SHP77 treated with DMSO at 0.1 percent for 48 hours (cell line): ENCODE results near the gene C19orf33.
"Not testable (repeated sequence)": the region's sequence is repeated elsewhere in the genome, so short reads cannot be mapped to it uniquely, and the experiment has no call there.

ENCODE experiments used
- DNase-seq: peaks from one replicate; lab custom pipeline; 2025; lab: John Stamatoyannopoulos, UW

The C19orf33 gene

DNA sequence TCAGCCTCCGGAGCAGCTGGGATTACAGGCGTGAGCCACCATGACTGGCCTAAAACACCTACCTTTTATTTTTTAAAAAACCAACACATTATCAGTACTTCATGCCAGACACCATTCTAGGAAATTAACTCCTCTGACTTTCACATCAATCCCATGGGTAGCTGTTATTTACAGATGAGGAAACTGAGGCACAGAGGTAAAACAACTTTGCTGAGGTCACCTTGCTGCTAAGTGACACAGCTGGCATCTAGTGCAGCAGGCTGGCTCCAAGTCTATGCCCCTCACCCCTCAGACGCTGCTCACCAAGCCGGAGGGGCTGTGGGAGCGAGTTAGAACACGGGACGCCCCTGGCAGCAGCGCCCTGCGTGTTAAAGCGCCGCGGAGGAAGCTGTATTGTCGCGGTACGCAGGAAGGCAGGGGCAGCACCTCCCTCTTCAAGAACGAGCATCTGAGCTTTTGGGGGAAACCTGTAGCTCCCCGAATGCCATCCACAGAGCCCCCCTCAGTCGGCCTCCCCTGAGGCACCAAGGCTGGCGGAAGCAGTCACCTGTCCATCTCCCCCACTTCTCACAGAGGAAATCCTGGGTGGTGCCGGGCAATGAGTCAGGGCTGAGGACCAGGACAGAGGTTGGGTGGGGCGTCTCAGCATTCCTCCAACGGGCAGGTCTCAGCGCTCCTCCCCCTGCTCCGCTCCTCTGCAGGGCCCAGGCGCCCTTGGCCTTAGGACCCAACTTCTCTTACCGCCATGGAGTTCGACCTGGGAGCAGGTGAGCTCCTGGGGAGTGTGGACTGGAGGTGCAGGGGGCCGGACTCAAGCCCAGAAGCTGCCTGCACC, at the start of gene C19orf33:
TSS of gene C19orf33 (plus strand) at position 735 of the 835 bp plus-strand sequence. CDS start at position 746, 11 bp downstream.
- no peak for DNase-seq

DNA sequence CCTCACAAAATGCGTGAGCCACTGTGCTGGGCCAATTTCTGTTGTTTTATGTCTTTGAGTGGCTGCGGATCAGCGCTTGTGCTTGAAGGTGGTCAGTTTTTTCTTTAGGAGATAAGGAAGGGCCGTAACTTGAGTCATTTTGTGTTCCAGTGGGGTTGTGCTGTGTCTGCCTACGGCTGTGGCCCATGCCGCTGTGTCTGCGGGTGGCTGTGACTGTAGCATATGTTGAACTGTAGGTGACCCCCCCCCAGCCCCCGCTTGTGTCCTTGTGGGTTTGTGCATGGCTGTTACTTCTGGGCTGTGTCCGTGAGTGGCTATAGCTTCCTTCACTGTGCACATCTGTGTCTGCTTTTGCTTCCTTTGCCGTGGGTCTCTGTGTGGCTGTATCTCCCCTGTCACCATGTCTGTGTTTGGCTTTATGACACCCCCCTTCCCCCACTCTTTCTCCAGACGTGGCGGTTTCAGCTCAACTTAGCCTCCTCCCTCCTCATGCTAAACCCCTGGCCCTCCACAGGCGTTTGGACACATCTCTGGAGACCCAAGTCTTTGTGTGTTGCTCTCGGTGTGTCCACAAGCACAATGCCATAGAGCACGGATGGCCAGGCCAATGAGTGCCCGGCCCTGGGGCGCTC, 48.6 kb upstream of the C19orf33 start:
- no peak for DNase-seq

- not testable (repeated sequence) for DNase-seq
Measured at GRCh38 chr19:38261942-38262341, 42.1 kb upstream of the C19orf33 start.

DNA sequence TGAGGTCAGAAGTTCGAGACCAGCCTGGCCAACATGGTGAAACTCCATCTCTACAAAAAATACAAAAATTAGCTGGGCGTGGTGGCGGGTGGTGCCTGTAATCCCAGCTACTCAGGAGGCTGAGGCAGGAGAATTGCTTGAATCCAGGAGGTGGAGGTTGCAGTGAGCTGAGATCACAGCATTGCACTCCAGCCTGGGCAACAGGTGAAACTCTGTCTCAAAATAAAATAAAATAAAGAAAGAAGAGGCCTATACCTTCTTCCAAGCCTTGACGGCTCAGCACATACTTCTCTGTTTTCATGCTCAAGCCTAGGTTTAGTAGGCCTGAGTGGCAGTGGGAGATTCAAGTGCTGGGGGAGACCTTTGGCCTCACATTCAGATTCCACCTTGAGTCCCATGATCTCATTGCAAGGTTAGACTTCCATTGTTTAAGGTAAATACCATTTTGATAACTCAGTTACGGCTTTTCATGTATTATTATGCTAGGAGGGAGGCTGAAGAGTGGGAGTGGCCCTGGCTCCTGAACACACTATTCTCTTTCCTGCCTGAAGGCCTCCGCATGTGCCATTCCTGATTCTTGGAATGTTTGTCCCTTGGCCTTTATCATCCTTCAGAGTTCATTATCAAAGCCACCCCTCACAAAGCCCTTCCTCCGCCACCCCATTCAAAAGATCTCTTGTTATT, 41.3 kb upstream of the C19orf33 start:
- DNase-seq = no peak

DNA sequence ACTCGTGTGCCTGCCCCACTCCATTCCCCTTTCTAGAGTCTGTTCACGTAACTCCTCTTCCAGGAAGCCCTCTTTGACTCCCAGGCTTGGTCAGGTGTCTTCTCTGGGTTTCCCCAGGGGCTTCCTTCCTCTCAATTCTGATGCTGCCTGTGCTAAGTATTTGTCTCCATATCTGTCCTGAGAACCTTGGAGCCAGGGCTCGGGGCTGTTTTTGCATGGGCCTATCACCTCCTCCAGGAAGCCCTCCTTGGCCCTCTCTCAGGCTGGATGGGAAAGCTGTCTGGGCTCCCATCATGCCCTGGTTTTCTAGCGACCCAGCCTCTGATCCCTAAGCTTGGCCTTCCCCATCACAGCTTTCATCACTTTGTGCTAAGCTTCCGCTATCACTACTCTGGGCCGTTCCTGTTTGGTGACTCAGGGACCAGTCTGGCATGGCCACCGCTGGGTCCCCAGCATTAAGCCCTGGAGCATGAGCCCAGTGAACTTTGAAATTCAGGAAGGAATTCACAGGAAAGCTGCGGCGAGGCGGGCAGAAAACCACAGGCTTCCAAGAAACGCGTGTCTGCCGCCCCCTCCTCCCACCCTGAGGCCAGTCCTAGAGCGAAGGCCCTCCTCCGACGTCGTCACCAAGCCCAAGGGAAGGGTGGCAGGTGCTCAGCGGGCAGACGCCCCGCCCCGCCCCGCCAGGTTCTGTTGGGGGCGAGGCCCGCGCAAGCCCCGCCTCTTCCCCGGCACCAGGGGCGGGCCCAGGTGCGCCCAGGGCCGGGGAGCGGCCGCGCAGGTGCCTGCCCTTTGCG, 40.2 kb upstream of the C19orf33 start:
- DNase-seq = no peak

GRCh38 chr19:38264486-38265212, 39.4 kb upstream of the C19orf33 start, which contains the start of gene SPINT2:
Gene SPINT2 (plus strand): TSS chr19:38264573. CDS start chr19:38264893, 320 bp downstream.
- DNase-seq = no peak

DNA sequence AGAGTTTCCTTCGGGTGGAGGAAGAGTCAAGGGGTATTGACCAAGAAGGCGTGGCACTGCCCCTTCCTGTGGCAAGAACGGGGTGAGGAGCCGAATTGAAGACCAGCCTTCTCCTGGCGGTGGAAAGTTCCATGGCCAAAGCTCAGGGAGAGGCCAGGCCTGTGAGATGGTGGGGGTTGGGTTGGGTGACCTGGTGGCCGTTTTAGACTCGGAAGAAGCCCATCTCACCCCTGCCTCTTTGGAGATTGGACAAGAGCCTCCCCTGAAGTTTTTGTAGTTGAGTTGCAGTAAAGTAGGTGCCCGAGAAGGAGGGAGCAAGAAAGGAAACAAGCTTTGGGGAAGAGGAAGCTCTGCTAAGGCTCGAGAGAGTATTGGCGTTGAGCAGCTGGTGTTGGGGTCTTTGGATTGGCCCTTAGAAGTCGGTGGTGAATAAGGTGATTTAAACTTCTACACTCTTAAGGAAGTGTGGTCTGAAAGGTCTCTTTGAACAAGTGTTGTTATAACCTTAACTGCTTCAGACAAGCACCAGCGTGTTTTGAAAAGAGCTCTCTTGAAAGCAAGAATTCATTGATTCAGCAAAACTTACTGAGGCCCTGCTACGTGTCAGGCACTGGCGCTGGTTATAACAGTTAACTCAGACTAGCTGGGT, 38.7 kb upstream of the C19orf33 start:
- no peak for DNase-seq

GRCh38 chr19:38265921-38266429, 38.1 kb upstream of the C19orf33 start:
- no peak for DNase-seq

GRCh38 chr19:38266981-38267597, 37.0 kb upstream of the C19orf33 start:
- DNase-seq = no peak

- no peak for DNase-seq
Measured at GRCh38 chr19:38267761-38268483, 36.1 kb upstream of the C19orf33 start.

GRCh38 chr19:38268539-38268938, 35.5 kb upstream of the C19orf33 start:
- DNase-seq = no peak

DNA sequence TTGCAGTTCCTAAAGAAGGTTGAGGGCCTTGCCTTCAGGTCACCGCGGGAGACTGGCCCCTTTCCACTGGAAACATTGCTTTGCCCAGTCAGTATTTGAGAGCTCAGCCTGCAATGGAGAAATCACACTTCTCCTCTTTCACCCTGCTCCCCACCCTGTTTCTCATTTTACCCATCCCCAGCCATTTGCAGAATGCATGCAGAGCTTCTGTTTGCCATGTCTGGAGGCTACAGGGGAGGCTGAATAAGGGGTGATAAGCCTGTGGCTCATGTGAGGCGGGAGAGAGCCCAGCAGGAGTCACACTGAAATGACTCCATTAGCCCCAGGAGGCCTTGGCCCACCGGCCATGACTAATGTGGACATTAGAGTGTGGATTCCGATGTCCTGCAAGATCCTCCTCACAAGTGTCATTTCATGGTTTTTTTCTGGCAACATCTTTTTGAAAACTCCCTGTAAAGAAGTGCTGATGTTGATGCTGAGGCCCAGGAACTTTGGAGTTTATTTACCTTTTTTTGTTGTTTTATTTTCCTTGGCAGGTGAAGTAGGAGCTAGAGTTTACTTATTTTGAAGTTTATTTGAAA, 33.4 kb upstream of the C19orf33 start:
- no peak for DNase-seq

DNA sequence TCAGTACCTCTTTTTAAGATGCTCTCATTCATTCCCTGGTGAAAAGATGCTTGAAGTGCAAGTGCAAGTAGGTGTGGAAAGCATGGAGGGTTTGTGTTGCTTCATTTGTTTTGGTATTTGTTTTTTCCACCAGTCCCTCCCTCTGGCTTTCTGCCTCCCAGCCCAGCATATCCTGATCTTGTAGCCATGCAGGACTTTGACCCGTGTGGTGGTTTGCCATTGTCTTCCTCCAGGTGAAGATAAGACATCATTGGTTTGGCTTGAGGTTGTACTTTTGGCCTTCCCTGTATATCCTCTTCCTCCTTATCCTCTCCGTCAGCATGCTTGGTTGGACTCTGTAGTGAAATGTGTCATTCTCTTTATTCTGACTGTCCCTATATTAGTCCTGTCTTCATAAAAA, 30.6 kb upstream of the C19orf33 start:
- no peak for DNase-seq

GRCh38 chr19:38274739-38275138, 29.3 kb upstream of the C19orf33 start:
- DNase-seq = no peak

- no peak for DNase-seq
Measured at GRCh38 chr19:38276942-38277517, 27.0 kb upstream of the C19orf33 start.

GRCh38 chr19:38277549-38277948, 26.5 kb upstream of the C19orf33 start:
- no peak for DNase-seq

- DNase-seq = no peak
Measured at GRCh38 chr19:38277969-38278680, 25.9 kb upstream of the C19orf33 start.

DNA sequence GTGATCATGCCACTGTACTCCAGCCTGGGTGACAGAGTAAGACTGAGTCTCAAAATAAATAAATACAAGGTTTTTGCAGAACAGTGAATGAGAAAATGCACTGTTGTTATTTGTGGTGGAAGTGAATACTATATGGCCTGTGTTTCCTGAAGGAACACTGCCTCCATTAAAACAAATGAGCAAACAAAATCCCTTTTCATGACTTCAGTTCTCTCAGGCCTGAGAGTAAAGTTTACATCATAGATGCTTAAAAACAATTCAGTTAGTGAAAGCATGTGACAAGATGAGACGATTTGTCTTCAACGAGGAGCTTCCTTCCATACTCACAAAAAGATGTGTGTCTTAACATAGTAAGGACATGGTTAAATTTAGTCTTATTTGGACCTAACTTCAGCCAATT, 25.3 kb upstream of the C19orf33 start:
- no peak for DNase-seq
